GM19193 (cell line): ENCODE results near the gene OSBPL3.

Experiments used
- POLR2A ChIP-seq: IDR thresholded peaks from 4 replicates; pipeline ENCODE4 v1.6.1; 2011; ENCODE audit not compliant: insufficient read depth, insufficient read length; ENCODE audit errors: extremely low read depth

The OSBPL3 gene

GRCh38 chr7:24752073-24752800, 227.7 kb downstream of the OSBPL3 start:
- no peak for TF ChIP-seq POLR2A

DNA sequence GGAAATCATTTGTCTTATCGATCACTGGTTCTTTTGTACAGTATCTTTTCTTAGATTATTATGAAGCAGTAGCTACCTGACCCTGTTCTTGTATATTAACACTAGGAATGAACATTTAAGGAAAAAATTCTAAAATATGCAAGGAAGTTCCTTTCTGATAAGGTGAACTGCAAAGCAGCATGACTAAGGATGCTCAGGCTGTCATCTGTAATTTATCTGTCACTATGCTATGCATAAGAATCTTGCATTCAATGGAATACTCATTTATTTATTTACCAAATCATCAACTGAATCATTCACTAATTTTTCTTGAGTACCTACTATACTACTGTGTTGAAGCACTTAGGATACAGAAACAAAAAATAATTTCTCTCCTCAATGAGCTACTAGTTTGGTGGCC, 228.5 kb downstream of the OSBPL3 start:
- no peak for TF ChIP-seq POLR2A

GRCh38 chr7:24750441-24751055, 229.4 kb downstream of the OSBPL3 start:
- no peak for TF ChIP-seq POLR2A

GRCh38 chr7:24748521-24748920, 231.5 kb downstream of the OSBPL3 start:
- no peak for TF ChIP-seq POLR2A
